ENCODE results near the gene CHRNA4.
"Not testable (repeated sequence)": the region's sequence is repeated elsewhere in the genome, so short reads cannot be mapped to it uniquely, and the experiment has no call there.

The CHRNA4 gene

DNA sequence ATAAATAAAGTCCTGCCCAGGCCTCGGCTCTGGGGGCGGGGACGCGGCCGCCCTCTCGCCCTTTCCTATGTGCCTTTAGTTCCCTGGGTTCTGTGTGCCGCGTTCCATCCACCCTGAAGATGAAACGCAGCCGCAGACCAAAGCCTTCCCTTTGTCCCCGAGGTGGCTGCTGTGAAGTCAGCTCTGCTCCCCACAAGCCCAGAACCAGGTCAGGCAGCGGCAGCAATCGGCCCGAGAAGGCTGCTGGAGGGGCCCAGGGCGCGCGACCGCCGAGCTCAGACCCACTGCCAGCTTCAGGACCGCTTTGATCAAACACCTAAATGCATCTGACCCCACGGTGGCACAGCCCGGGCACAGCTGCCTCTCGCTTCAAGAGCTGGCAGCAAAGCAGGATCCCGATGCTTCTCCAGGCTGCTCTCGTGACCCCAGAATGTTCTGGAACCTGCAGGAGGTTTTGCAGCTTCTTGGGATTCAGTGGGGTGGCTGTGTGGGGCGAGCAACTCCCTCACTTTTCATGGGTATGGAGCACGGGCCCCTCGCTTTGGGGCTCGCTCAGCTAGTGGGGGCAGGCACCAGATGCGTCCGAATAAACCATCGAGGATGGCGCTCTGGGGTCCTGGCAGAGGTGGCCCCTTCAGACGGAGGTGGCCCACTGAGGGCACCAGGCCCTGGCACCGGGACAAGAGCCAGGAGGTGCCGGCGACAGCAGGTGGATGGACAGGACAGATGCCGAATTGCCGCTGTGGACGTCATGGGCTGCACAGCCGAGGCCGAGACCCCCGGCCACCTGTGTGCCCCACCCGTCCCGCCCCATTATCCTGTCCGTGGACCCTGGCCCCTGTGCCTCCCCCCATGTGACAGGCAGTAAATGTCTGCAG is 13.0 kb downstream of the CHRNA4 start:
- no peak for DNase-seq

GRCh38 chr20:63347081-63347741 is 13.9 kb downstream of the CHRNA4 start:
- DNase-seq: no peak

GRCh38 chr20:63346131-63347080 is 14.7 kb downstream of the CHRNA4 start:
- DNase-seq: no peak

GRCh38 chr20:63345328-63346100 is 15.6 kb downstream of the CHRNA4 start:
- no peak for DNase-seq

- no peak for DNase-seq
These were observed 16.4 kb downstream of the CHRNA4 start for GRCh38 chr20:63344616-63345327.

DNA sequence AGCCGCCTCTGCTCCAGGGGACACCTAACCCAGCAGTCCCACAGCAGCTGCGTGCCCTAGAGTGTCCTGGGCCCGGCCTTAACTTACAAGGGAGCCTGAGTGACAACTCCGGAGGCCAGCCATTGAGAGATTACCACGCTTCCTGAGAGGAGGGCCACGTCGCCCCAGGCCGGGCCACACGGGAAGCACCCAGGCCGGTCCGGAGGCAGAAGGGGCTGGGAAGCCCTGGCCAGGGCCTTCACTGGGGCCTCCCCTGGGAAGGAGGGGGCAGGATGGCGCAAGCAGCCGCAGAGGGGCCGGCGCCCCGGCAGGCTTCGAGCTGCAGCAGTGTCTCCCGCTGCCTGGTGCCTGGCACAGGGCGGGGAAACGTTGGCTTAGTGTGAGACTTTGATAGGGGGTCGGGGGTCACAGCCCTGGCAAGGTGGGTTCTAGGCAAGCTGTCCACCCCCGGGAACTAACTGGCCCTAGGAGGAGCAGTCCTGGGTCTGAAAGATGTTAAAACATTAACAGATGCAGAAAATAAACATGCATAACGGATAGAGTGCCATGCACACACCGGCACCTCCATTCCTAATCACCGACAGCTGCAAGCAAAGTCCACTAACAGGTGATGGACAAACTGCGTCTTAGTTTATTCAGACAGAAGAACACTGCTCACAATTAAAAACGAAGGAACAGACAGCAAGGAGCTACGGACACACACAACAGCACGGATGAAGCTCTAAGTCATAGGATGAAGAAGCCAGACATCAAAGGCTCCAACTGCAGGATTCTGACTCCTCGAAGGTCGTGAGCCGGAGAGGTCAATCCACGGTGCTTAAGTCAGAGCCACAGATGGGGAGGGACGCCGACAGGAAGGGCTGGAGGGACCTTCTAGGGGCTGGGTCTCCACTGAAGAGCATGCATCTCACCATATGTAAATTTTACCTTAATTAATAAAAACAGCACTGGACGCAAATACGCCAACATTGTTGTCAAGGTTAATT is 17.4 kb downstream of the CHRNA4 start:
- DNase-seq: no peak

- no peak for DNase-seq
These were observed 18.3 kb downstream of the CHRNA4 start for GRCh38 chr20:63342561-63343459.

DNA sequence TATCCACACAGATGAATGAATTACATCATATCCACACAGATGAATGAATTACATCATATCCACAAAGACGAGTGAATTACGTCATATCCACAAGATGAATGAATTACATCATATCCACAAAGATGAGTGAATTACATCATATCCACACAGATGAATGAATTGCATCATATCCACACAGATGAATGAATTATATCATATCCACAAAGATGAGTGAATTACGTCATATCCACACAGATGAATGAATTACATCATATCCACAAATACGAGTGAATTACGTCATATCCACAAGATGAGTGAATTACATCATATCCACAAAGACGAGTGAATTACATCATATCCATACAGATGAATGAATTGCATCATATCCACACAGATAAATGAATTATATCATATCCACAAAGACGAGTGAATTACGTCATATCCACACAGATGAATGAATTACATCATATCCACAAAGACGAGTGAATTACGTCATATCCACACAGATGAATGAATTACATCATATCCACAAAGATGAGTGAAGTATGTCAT is 20.9 kb downstream of the CHRNA4 start:
- not testable (repeated sequence) for DNase-seq

DNA sequence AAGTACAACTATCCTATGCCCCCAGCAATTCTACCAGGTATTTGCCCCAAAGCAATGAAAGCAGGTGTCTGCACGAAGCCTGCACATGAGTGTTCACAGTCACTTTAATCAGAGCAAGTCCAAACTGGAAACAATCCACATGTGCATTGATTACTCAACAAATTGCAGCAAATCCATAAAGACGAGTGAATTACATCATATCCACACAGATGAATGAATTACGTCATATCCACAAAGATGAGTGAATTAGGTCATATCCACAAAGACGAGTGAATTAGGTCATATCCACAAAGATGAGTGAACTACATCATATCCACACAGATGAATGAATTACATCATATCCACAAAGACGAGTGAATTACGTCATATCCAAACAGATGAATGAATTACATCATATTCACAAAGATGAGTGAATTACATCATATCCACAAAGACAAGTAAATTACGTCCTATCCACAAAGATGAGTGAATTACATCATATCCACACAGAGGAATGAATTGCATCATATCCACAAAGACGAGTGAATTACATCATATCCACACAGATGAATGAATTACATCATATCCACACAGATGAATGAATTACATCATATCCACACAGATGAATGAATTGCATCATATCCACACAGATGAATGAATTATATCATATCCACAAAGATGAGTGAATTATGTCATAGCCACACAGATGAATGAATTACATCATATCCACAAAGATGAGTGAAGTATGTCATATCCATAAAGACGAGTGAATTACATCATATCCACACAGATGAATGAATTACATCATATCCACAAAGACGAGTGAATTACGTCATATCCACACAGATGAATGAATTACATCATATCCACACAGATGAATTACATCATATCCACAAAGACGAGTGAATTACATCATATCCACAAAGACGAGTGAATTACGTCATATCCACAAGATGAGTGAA is 21.7 kb downstream of the CHRNA4 start:
- DNase-seq: not testable (repeated sequence)

DNA sequence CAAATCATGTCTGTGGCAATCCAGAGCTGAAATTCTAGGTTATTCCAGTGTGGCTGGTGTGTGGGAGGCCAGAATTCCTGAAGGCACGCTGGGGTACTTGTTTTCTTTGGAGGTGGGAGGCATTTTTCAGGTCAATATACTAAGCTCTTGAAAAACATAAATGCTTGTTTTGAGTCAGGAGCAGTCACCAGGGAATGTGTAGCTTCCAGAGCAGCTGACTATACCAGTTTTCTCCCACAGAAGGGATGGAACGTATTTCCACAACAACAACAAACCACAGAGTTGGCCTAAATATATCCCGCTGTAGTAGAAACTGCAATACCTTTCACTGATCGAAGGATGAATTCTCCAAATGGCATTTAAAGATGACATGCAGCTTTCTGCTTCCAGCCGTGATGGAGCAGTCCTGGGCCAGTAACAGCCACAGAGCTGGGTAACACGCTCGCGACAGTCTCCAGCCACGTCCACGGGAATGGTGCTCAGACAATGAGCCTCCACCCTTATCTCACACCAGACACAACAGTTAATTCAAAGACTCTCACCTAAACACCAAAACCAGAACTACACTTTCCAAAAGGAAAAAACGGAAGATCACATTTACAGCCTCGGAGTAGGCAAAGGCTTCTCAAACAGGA is 23.2 kb downstream of the CHRNA4 start:
- no peak for DNase-seq

DNA sequence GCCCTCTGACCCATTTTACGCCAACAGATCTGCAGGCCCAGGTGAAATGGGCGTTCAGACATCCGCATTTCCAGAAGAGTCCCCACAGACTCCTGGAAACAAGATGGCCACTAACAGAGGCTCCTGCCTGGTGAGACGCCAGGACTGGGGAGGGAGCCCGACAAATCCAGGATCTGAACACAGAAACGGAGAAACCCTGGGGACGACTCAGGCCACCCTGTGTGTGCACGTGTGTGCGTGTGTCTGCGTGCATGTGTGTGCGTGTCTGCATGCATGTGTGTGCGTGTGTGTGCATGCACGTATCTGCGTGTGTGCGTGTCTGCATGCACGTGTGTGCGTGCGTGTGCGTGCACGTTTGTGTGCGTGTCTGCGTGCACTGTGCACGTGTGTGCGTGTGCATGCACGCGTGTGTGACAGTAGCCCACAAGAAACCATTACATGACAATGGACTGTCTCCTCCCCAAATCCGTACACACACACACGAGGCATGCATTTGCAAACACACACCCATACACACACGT is 24.9 kb downstream of the CHRNA4 start:
- DNase-seq: no peak

- no peak for DNase-seq
These were observed 25.4 kb downstream of the CHRNA4 start for GRCh38 chr20:63335711-63336110.

GRCh38 chr20:63335060-63335459 is 26.1 kb downstream of the CHRNA4 start:
- not testable (repeated sequence) for DNase-seq

DNA sequence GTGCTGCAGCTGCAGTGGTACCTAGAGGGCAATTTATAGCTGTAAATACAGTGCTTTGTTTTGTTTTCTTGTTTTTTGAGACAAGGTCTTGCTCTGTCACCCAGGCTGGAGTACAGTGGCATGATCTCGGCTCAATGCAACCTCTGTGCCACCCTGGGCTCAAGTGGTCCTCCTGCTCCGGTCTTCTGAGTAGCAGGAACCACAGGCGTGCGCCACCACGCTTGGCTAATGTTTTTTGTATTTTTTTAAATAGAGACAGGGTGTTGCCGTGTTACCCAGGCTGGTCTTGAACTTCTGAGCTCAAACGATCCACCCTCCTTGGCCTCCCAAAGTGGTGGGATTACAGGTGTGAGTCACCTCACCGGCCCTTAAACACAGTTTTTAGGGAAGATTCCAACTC is 26.8 kb downstream of the CHRNA4 start:
- no peak for DNase-seq

GRCh38 chr20:63333241-63333836 is 27.8 kb downstream of the CHRNA4 start:
- DNase-seq: no peak

- DNase-seq: no peak
These were observed 28.5 kb downstream of the CHRNA4 start for GRCh38 chr20:63332488-63333240.
